HK-2 (cell line): ENCODE data around the gene EPHB2.

Experiments
- DNase-seq: peaks from one replicate; pipeline ENCODE4 v3.0.0-alpha.2; 2018; ENCODE audit not compliant: unreplicated experiment

EPHB2 gene

GRCh38 chr1:22883406-22883805 is 172.8 kb downstream of the EPHB2 start:
- DNase-seq, result no peak

- DNase-seq, result no peak
These were observed 174.3 kb downstream of the EPHB2 start for GRCh38 chr1:22884806-22885530.

- DNase-seq, result no peak
These were observed 175.6 kb downstream of the EPHB2 start for GRCh38 chr1:22886211-22886610.

GRCh38 chr1:22887491-22887890 is 176.9 kb downstream of the EPHB2 start:
- no peak for DNase-seq

- DNase-seq, result peak; percentile 24
These were observed 177.9 kb downstream of the EPHB2 start for GRCh38 chr1:22888320-22889075.

GRCh38 chr1:22889213-22889827 is 178.7 kb downstream of the EPHB2 start:
- no peak for DNase-seq

- DNase-seq, result no peak
These were observed 182.2 kb downstream of the EPHB2 start for GRCh38 chr1:22892789-22893188.

GRCh38 chr1:22893292-22893691 is 182.7 kb downstream of the EPHB2 start:
- DNase-seq, result no peak

GRCh38 chr1:22895357-22895756 is 184.7 kb downstream of the EPHB2 start:
- DNase-seq, result no peak

- no peak for DNase-seq
These were observed 185.5 kb downstream of the EPHB2 start for GRCh38 chr1:22896184-22896583.

GRCh38 chr1:22900451-22900850 is 189.8 kb downstream of the EPHB2 start:
- DNase-seq, result no peak

GRCh38 chr1:22903113-22903512 is 192.5 kb downstream of the EPHB2 start:
- DNase-seq, result peak; percentile 33

- DNase-seq, result no peak
These were observed 196.3 kb downstream of the EPHB2 start for GRCh38 chr1:22906968-22907367.

- no peak for DNase-seq
These were observed 196.9 kb downstream of the EPHB2 start for GRCh38 chr1:22907528-22907927.

GRCh38 chr1:22908880-22909426 is 198.3 kb downstream of the EPHB2 start:
- no peak for DNase-seq

- DNase-seq, result no peak
These were observed 199.6 kb downstream of the EPHB2 start for GRCh38 chr1:22910286-22910685.

- DNase-seq, result no peak
These were observed 200.5 kb downstream of the EPHB2 start for GRCh38 chr1:22910986-22911651.

- DNase-seq, result no peak
These were observed 201.7 kb downstream of the EPHB2 start for GRCh38 chr1:22912311-22912710.

GRCh38 chr1:22913421-22914141 is 202.9 kb downstream of the EPHB2 start:
- DNase-seq, result no peak

- DNase-seq, result no peak
These were observed 203.5 kb downstream of the EPHB2 start for GRCh38 chr1:22914156-22914555.

GRCh38 chr1:22914633-22915217 is 204.1 kb downstream of the EPHB2 start:
- no peak for DNase-seq
